K562 (cell line): Measurements from ENCODE around the gene LRMDA.

Source experiments
- ARID4B ChIP-seq: sonication (generic); formaldehyde crosslinking; IDR thresholded peaks from 2 replicates; pipeline ENCODE4 v1.8.0; 2022; ENCODE audit warnings: mild to moderate bottlenecking, missing genetic modification reagents
- ATF3 ChIP-seq, 2 experiments: fragments of 450-650 bp in 1 of 2; sonication (generic) in 1 of 2; formaldehyde crosslinking in 1 of 2; IDR thresholded peaks in 1 of 2; conservative IDR thresholded peaks in 1 of 2; 2 replicates each; pipeline versions ENCODE4 v1.6.1 to v1.8.1; 2016 to 2023; ENCODE audit warnings: mild to moderate bottlenecking in 2 of 2, moderate library complexity in 2 of 2, inconsistent platforms in 1 of 2, missing genetic modification reagents in 1 of 2
- CTCF ChIP-seq, 3 experiments: IDR thresholded peaks in 2 of 3; conservative IDR thresholded peaks in 1 of 3; 2 replicates each; pipeline ENCODE4 v1.5.1; 2011 to 2012; ENCODE audit warnings: low read length in 3 of 3, mild to moderate bottlenecking in 3 of 3, control low read depth in 2 of 3, improper control_type of control experiment in 1 of 3, inconsistent platforms in 1 of 3, low read depth in 1 of 3, mixed read lengths in 1 of 3, moderate library complexity in 1 of 3; ENCODE audit not compliant: insufficient read depth in 2 of 3
- ESRRA ChIP-seq: fragments of 450-650 bp; IDR thresholded peaks from 2 replicates; pipeline ENCODE4 v1.6.1; 2014; ENCODE audit warnings: low read depth, mild to moderate bottlenecking, moderate library complexity, borderline replicate concordance
- FOXK1 ChIP-seq: sonication (generic); formaldehyde crosslinking; IDR thresholded peaks from 2 replicates; pipeline ENCODE4 v1.8.0; 2022; ENCODE audit warnings: missing genetic modification reagents, mild to moderate bottlenecking, borderline replicate concordance
- IRF9 ChIP-seq: fragments of 450-650 bp; IDR thresholded peaks from 2 replicates; pipeline ENCODE4 v1.6.1; 2016; ENCODE audit warnings: missing biosample characterization, missing genetic modification characterization
- KLF1 ChIP-seq: fragments of 450-650 bp; IDR thresholded peaks from 2 replicates; pipeline ENCODE4 v1.6.1; 2016; ENCODE audit warnings: missing genetic modification characterization, missing compliant biosample characterization
- MLX ChIP-seq, 2 experiments: fragments of 450-650 bp in 1 of 2; sonication (generic) in 1 of 2; formaldehyde crosslinking; conservative IDR thresholded peaks; 2 replicates each; pipeline versions ENCODE4 v1.4.0 to v1.8.1; 2020 to 2022; ENCODE audit warnings: mild to moderate bottlenecking in 1 of 2, missing genetic modification reagents in 1 of 2
- ZHX1 ChIP-seq: fragments of 150-350 bp; conservative IDR thresholded peaks from 2 replicates; pipeline ENCODE4 v1.6.1; 2014; ENCODE audit warnings: low read length
- ZSCAN29 ChIP-seq: fragments of 450-650 bp; IDR thresholded peaks from 2 replicates; pipeline ENCODE4 v1.6.1; 2017

- no peak for TF ChIP-seq ESRRA
- no peak for TF ChIP-seq ARID4B (CRISPR knock-in tag)
- TF ChIP-seq ATF3 (IDR thresholded peaks at IDR 0.05), result no peak
- TF ChIP-seq ATF3 (CRISPR knock-in tag; conservative IDR thresholded peaks at IDR 0.05), result no peak
- no peak for TF ChIP-seq CTCF (IDR thresholded peaks at IDR 0.05 in 2 of 3, conservative IDR thresholded peaks at IDR 0.05 in 1 of 3; ENCODE audit: insufficient read depth in 2 of 3, low read depth in 1 of 3, low read length in 3 of 3)
- TF ChIP-seq KLF1 (tag), result no peak
- TF ChIP-seq ZHX1, result no peak
- no peak for TF ChIP-seq IRF9 (tag)
- TF ChIP-seq FOXK1, result no peak
- no peak for TF ChIP-seq MLX (CRISPR knock-in tag; conservative IDR thresholded peaks at IDR 0.05)
- no peak for TF ChIP-seq ZSCAN29
Measured at GRCh38 chr10:75779276-75779675, 347.9 kb downstream of the LRMDA start.
